HEK293 (cell line): Measurements from ENCODE around the gene ATXN2.

Source experiments
- ELK4 ChIP-seq: IDR thresholded peaks from 2 replicates; pipeline ENCODE4 v1.6.1; 2011; ENCODE audit warnings: mild to moderate bottlenecking, low read depth, low read length, borderline replicate concordance
- GLIS1 ChIP-seq: fragments of 450-650 bp; formaldehyde crosslinking; IDR thresholded peaks from 2 replicates; pipeline ENCODE4 v1.5.1; 2016; ENCODE audit warnings: missing biosample characterization, missing genetic modification characterization
- HOXA7 ChIP-seq: sonication (generic); formaldehyde crosslinking; IDR thresholded peaks from 2 replicates; pipeline ENCODE4 v1.8.1; 2022; ENCODE audit warnings: missing genetic modification reagents, borderline replicate concordance
- KLF17 ChIP-seq: fragments of 450-650 bp; formaldehyde crosslinking; IDR thresholded peaks from 2 replicates; pipeline ENCODE4 v1.5.1; 2016; ENCODE audit warnings: missing biosample characterization, missing genetic modification characterization
- KLF8 ChIP-seq: fragments of 450-650 bp; formaldehyde crosslinking; IDR thresholded peaks from 2 replicates; pipeline ENCODE4 v1.5.1; 2016; ENCODE audit warnings: missing biosample characterization, missing genetic modification characterization
- PATZ1 ChIP-seq: fragments of 450-650 bp; formaldehyde crosslinking; IDR thresholded peaks from 2 replicates; pipeline ENCODE4 v1.5.1; 2016; ENCODE audit warnings: missing biosample characterization, missing genetic modification characterization
- SCRT1 ChIP-seq: fragments of 450-650 bp; formaldehyde crosslinking; IDR thresholded peaks from 2 replicates; pipeline ENCODE4 v1.5.1; 2016; ENCODE audit warnings: missing biosample characterization, missing genetic modification characterization, borderline replicate concordance
- ZBTB10 ChIP-seq: fragments of 450-650 bp; formaldehyde crosslinking; IDR thresholded peaks from 2 replicates; pipeline ENCODE4 v1.5.1; 2016; ENCODE audit warnings: missing biosample characterization, missing genetic modification characterization
- ZBTB11 ChIP-seq: fragments of 450-650 bp; formaldehyde crosslinking; conservative IDR thresholded peaks from 2 replicates; pipeline ENCODE4 v1.5.1; 2016; ENCODE audit warnings: low read depth, missing biosample characterization, missing genetic modification characterization
- ZBTB26 ChIP-seq: fragments of 450-650 bp; formaldehyde crosslinking; optimal IDR thresholded peaks from 2 replicates; pipeline ENCODE3; 2016; ENCODE audit warnings: missing biosample characterization, mild to moderate bottlenecking, missing genetic modification characterization
- ZBTB48 ChIP-seq: fragments of 450-650 bp; formaldehyde crosslinking; IDR thresholded peaks from 2 replicates; pipeline ENCODE4 v1.5.1; 2016; ENCODE audit warnings: missing biosample characterization, missing genetic modification characterization
- ZFP37 ChIP-seq: fragments of 450-650 bp; formaldehyde crosslinking; IDR thresholded peaks from 2 replicates; pipeline ENCODE4 v1.5.1; 2016; ENCODE audit warnings: missing biosample characterization, missing genetic modification characterization
- ZNF146 ChIP-seq: fragments of 450-650 bp; formaldehyde crosslinking; IDR thresholded peaks from 2 replicates; pipeline ENCODE4 v1.5.1; 2016; ENCODE audit warnings: missing biosample characterization, missing genetic modification characterization
- ZNF2 ChIP-seq: fragments of 450-650 bp; formaldehyde crosslinking; IDR thresholded peaks from 2 replicates; pipeline ENCODE4 v1.5.1; 2016; ENCODE audit warnings: missing biosample characterization, missing genetic modification characterization
- ZNF324 ChIP-seq: fragments of 450-650 bp; formaldehyde crosslinking; IDR thresholded peaks from 2 replicates; pipeline ENCODE4 v1.5.1; 2016; ENCODE audit warnings: missing biosample characterization, missing genetic modification characterization
- ZNF394 ChIP-seq: fragments of 450-650 bp; formaldehyde crosslinking; IDR thresholded peaks from 2 replicates; pipeline ENCODE4 v1.5.1; 2016; ENCODE audit warnings: missing biosample characterization, missing genetic modification characterization, mild to moderate bottlenecking, moderate library complexity, borderline replicate concordance
- ZNF398 ChIP-seq: fragments of 450-650 bp; formaldehyde crosslinking; IDR thresholded peaks from 2 replicates; pipeline ENCODE4 v1.5.1; 2017; ENCODE audit warnings: missing biosample characterization, missing genetic modification characterization
- ZNF501 ChIP-seq: fragments of 450-650 bp; formaldehyde crosslinking; IDR thresholded peaks from 2 replicates; pipeline ENCODE4 v1.5.1; 2016; ENCODE audit warnings: missing biosample characterization, missing genetic modification characterization
- ZNF544 ChIP-seq: fragments of 450-650 bp; formaldehyde crosslinking; IDR thresholded peaks from 2 replicates; pipeline ENCODE4 v1.5.0; 2017; ENCODE audit warnings: missing biosample characterization, missing genetic modification characterization
- ZNF561 ChIP-seq: fragments of 450-650 bp; IDR thresholded peaks from 2 replicates; pipeline ENCODE4 v1.5.1; 2018; ENCODE audit warnings: missing biosample characterization, missing genetic modification characterization, borderline replicate concordance
- ZNF660 ChIP-seq: fragments of 450-650 bp; IDR thresholded peaks from 2 replicates; pipeline ENCODE4 v1.5.1; 2018; ENCODE audit warnings: missing biosample characterization, mild to moderate bottlenecking, missing genetic modification characterization
- ZNF785 ChIP-seq: fragments of 450-650 bp; formaldehyde crosslinking; IDR thresholded peaks from 2 replicates; pipeline ENCODE4 v1.5.1; 2016; ENCODE audit warnings: missing biosample characterization, missing genetic modification characterization
- ZNF830 ChIP-seq: fragments of 450-650 bp; IDR thresholded peaks from 2 replicates; pipeline ENCODE4 v1.5.0; 2018; ENCODE audit warnings: missing biosample characterization, missing genetic modification characterization, low read depth, mild to moderate bottlenecking, moderate library complexity
- ZSCAN30 ChIP-seq: fragments of 450-650 bp; IDR thresholded peaks from 2 replicates; pipeline ENCODE4 v1.5.1; 2018; ENCODE audit warnings: missing biosample characterization, mild to moderate bottlenecking, missing genetic modification characterization, moderate library complexity

ATXN2 gene

GRCh38 chr12:111599453-111600204, 514 bp upstream of the ATXN2 start (continued):
- TF ChIP-seq PATZ1 (peak; percentile 99), KLF17 (peak; percentile 94), ELK4 (peak; percentile 68; the same call in 1 of the 2 replicates), ZBTB10 (peak; percentile 91), ZFP37 (peak; percentile 65; the same call in 1 of the 2 replicates), ZSCAN30 (tag by site-specific recombination) (peak; percentile 68), ZBTB11 (peak; percentile 93), ZBTB48 (tag by site-specific recombination) (peak; percentile 98), HOXA7 (CRISPR knock-in tag) (no peak), ZBTB26 (peak; percentile 88), ZNF830 (tag by site-specific recombination) (no peak), ZNF324 (tag by site-specific recombination) (peak; percentile 78), KLF8 (tag by site-specific recombination) (peak; percentile 98), ZNF785 (tag by site-specific recombination) (0 out of 2 replicates have a peak, but pooled peaks have one; percentile 40), ZNF660 (tag by site-specific recombination) (peak; percentile 85), ZNF501 (peak; percentile 91; the same call in 1 of the 2 replicates), ZNF561 (tag by site-specific recombination) (peak; percentile 37; the same call in 1 of the 2 replicates), ZNF398 (peak; percentile 82), ZNF2 (tag by site-specific recombination) (peak; percentile 80), ZNF394 (peak; percentile 71; the same call in 1 of the 2 replicates), GLIS1 (peak; percentile 74), SCRT1 (tag by site-specific recombination) (peak; percentile 92), ZNF146 (tag by site-specific recombination) (peak; percentile 4; the same call in 1 of the 2 replicates), ZNF544 (tag by site-specific recombination) (no peak)
